H4 (cell line): ENCODE measurements around the gene HLCS. TPM values are rescaled to one million over a fixed set of nuclear protein-coding genes. Genes with fewer than 3 reads are reported as not detected.

Source experiments
- DNase-seq: peaks from one replicate; pipeline ENCODE4 v3.0.0-alpha.2; 2015; ENCODE audit warnings: low spot score
- total RNA-seq: library from RNA; depleted of rRNA; stranded (reverse); fragments of >200 nt; shearing (Covaris generic); gene quantifications from 2 replicates; pipeline ENCODE4 v1.2.3, GENCODE V29; 2014

Gene HLCS
- total RNA-seq, 1 experiment from 2014 or later: 26.0 TPM

- no peak for DNase-seq
Measured at GRCh38 chr21:36813052-36813451, 153.4 kb downstream of the HLCS start.

GRCh38 chr21:36811762-36812161, 154.7 kb downstream of the HLCS start:
- DNase-seq: no peak

- no peak for DNase-seq
Measured at GRCh38 chr21:36810443-36810842, 156.0 kb downstream of the HLCS start.

- DNase-seq: no peak
Measured at GRCh38 chr21:36807422-36807928, 159.0 kb downstream of the HLCS start.

- peak; percentile 49 for DNase-seq
Measured at GRCh38 chr21:36806103-36806502, 160.4 kb downstream of the HLCS start.

GRCh38 chr21:36804874-36805611, 161.4 kb downstream of the HLCS start:
- no peak for DNase-seq

GRCh38 chr21:36803816-36804439, 162.5 kb downstream of the HLCS start:
- no peak for DNase-seq

- no peak for DNase-seq
Measured at GRCh38 chr21:36803051-36803645, 163.3 kb downstream of the HLCS start.

- no peak for DNase-seq
Measured at GRCh38 chr21:36800734-36801133, 165.7 kb downstream of the HLCS start.

- no peak for DNase-seq
Measured at GRCh38 chr21:36799869-36800268, 166.6 kb downstream of the HLCS start.

GRCh38 chr21:36798491-36798890, 168.0 kb downstream of the HLCS start:
- no peak for DNase-seq

GRCh38 chr21:36796070-36796469, 170.4 kb downstream of the HLCS start:
- DNase-seq: no peak

GRCh38 chr21:36792505-36792967, 173.9 kb downstream of the HLCS start:
- peak; percentile 29 for DNase-seq

- no peak for DNase-seq
Measured at GRCh38 chr21:36791695-36792470, 174.6 kb downstream of the HLCS start.

- DNase-seq: no peak
Measured at GRCh38 chr21:36791180-36791579, 175.3 kb downstream of the HLCS start.

- DNase-seq: no peak
Measured at GRCh38 chr21:36790616-36791015, 175.9 kb downstream of the HLCS start.

- DNase-seq: peak; percentile 83
Measured at GRCh38 chr21:36788120-36788638, 178.3 kb downstream of the HLCS start.

GRCh38 chr21:36786186-36786585, 180.3 kb downstream of the HLCS start:
- no peak for DNase-seq

GRCh38 chr21:36785615-36786014, 180.9 kb downstream of the HLCS start:
- DNase-seq: no peak

GRCh38 chr21:36784947-36785346, 181.5 kb downstream of the HLCS start:
- no peak for DNase-seq

GRCh38 chr21:36783612-36784374, 182.7 kb downstream of the HLCS start:
- peak; percentile 91 for DNase-seq
